Smooth muscle cell (in vitro differentiated cells): ENCODE results near the gene FYCO1. TPM values are rescaled to one million over a fixed set of nuclear protein-coding genes. Genes with fewer than 3 reads are reported as not detected.

Experiments
- DNase-seq: peaks from one replicate; lab custom pipeline; 2025; ENCODE audit not compliant: unreplicated experiment; lab: John Stamatoyannopoulos, UW
- H2AFZ ChIP-seq: fragments of 200-600 bp; sonication (generic); 2 replicates; pipeline ENCODE4 v1.6.0; 2016; ENCODE audit warnings: antibody characterized with exemption, low read depth, mild to moderate bottlenecking
- H3F3A ChIP-seq: fragments of 200-600 bp; sonication (generic); 2 replicates; pipeline ENCODE4 v1.6.0; 2017; ENCODE audit warnings: antibody characterized with exemption, low read depth
- H3K27ac ChIP-seq: fragments of 200-600 bp; sonication (generic); 2 replicates; pipeline ENCODE4 v1.5.1; 2016; ENCODE audit warnings: low read depth, mild to moderate bottlenecking
- H3K27me3 ChIP-seq: fragments of 200-600 bp; sonication (generic); 2 replicates; pipeline ENCODE4 v1.6.1; 2016; ENCODE audit warnings: low read depth, mild to moderate bottlenecking
- H3K36me3 ChIP-seq: fragments of 200-600 bp; sonication (generic); 2 replicates; pipeline ENCODE4 v1.5.1; 2016; ENCODE audit warnings: low read depth
- H3K4me1 ChIP-seq: fragments of 200-600 bp; sonication (generic); 2 replicates; pipeline ENCODE4 v1.5.1; 2016; ENCODE audit warnings: low read depth
- H3K4me2 ChIP-seq: fragments of 200-600 bp; sonication (generic); 2 replicates; pipeline ENCODE4 v1.6.0; 2016; ENCODE audit warnings: mild to moderate bottlenecking
- H3K4me3 ChIP-seq: fragments of 200-600 bp; sonication (generic); 2 replicates; pipeline ENCODE4 v1.5.1; 2016; ENCODE audit warnings: mild to moderate bottlenecking
- H3K79me2 ChIP-seq: fragments of 200-600 bp; sonication (generic); 2 replicates; pipeline ENCODE4 v1.6.0; 2016; ENCODE audit warnings: low read depth, mild to moderate bottlenecking
- H3K9ac ChIP-seq: fragments of 200-600 bp; sonication (generic); 2 replicates; pipeline ENCODE4 v1.6.0; 2016; ENCODE audit warnings: low read depth
- H3K9me3 ChIP-seq: fragments of 200-600 bp; sonication (generic); replicated peaks from 2 replicates; pipeline ENCODE4 v1.5.1; 2016; ENCODE audit warnings: low read depth
- H4K20me1 ChIP-seq: fragments of 200-600 bp; sonication (generic); 2 replicates; pipeline ENCODE4 v1.6.0; 2016; ENCODE audit warnings: low read depth
- WGBS: methylation state at CpG from one replicate; pipeline ENCODE4 v1.1.7; 2016; ENCODE audit warnings: low lambda C conversion rate; 5-methylcytosine and 5-hydroxymethylcytosine counted together
- polyA plus RNA-seq: library from polyadenylated mRNA; unstranded; fragments of >200 nt; fragmentation: Nextera tagmentation; extraction: Ambion mirVana; gene quantifications from 2 replicates; pipeline ENCODE4 v1.2.1, GENCODE V29; 2016
- total RNA-seq: library from RNA; depleted of rRNA; stranded (reverse); fragments of >200 nt; gene quantifications from 2 replicates; pipeline ENCODE4 v1.2.3, GENCODE V29; 2014
- TF ChIP-seq, protein P1 (sequence below): fragments of 200-600 bp; sonication (generic); IDR thresholded peaks from 2 replicates; pipeline ENCODE4 v1.5.1; 2017; ENCODE audit warnings: borderline replicate concordance, mild to moderate bottlenecking, antibody characterized with exemption; ENCODE audit not compliant: insufficient read depth, poor library complexity, severe bottlenecking

The FYCO1 gene
- total and polyA plus RNA-seq, 2 experiments from 2014 or later: 7.4 to 20.9 TPM

- Histone ChIP-seq H3K9ac (no peak overlapping the region), H3K4me2 (peak overlapping the region; percentile 36), H3K79me2 (peaks cover 6% of the 10 kb centered on the region), H2AFZ (no peak overlapping the region), H3K4me3 (no peak overlapping the region), H3K36me3 (no peaks in the 10 kb centered on the region), H3K9me3 (no peaks in the 10 kb centered on the region), H3K27ac (peak overlapping the region; percentile 1), H3K27me3 (no peaks in the 10 kb centered on the region), H4K20me1 (no peaks in the 10 kb centered on the region), H3F3A (peaks cover under 1% of the 10 kb centered on the region), H3K4me1 (peaks cover 22% of the 10 kb centered on the region)
- TF ChIP-seq, protein P1, sequence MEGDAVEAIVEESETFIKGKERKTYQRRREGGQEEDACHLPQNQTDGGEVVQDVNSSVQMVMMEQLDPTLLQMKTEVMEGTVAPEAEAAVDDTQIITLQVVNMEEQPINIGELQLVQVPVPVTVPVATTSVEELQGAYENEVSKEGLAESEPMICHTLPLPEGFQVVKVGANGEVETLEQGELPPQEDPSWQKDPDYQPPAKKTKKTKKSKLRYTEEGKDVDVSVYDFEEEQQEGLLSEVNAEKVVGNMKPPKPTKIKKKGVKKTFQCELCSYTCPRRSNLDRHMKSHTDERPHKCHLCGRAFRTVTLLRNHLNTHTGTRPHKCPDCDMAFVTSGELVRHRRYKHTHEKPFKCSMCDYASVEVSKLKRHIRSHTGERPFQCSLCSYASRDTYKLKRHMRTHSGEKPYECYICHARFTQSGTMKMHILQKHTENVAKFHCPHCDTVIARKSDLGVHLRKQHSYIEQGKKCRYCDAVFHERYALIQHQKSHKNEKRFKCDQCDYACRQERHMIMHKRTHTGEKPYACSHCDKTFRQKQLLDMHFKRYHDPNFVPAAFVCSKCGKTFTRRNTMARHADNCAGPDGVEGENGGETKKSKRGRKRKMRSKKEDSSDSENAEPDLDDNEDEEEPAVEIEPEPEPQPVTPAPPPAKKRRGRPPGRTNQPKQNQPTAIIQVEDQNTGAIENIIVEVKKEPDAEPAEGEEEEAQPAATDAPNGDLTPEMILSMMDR: no peak
- WGBS: 48% methylated on average over 2 of the region's 2 CpGs
- DNase-seq: no peak
Measured at GRCh38 chr3:45992821-45993221, 2.8 kb downstream of the FYCO1 start.

GRCh38 chr3:45992133-45992729 lies 3.4 kb downstream of the FYCO1 start:
- Histone ChIP-seq H3K9me3 (no peaks in the 10 kb centered on the region), H3K4me3 (no peak overlapping the region), H3F3A (peaks cover 5% of the 10 kb centered on the region), H3K36me3 (no peaks in the 10 kb centered on the region), H3K27ac (peak overlapping the region; percentile 1), H4K20me1 (no peaks in the 10 kb centered on the region), H3K79me2 (peaks cover 6% of the 10 kb centered on the region), H3K4me1 (peaks cover 25% of the 10 kb centered on the region), H3K9ac (no peak overlapping the region), H2AFZ (no peak overlapping the region), H3K27me3 (no peaks in the 10 kb centered on the region), H3K4me2 (peak overlapping the region; percentile 36)
- TF ChIP-seq, protein P1: no peak
- 95% methylated on average over 2 of the region's 2 CpGs for WGBS
- no peak for DNase-seq

DNA sequence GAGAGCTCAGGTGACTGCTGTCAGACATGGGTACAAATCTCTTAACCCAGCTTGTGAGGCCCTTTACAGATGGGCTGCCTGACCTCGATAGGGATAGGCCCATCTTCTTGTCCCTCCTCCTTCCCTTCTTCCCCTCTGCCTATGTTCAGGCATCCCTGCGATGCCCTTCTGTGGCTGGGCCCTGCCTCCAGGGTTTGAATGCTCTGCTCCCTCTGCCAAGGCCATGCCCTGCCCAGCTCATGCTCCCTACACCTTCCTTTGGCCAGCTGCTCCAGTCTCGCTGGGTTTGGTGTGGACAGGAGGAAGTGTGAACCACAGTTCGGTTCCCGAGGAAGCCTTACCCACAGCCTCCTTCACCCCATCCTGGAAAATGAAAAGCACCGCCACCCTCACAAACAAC lies 4.3 kb downstream of the FYCO1 start:
- Histone ChIP-seq H3K27me3 (no peaks in the 10 kb centered on the region), H3K4me3 (no peak overlapping the region), H3K4me1 (peaks cover 25% of the 10 kb centered on the region), H3K9ac (no peak overlapping the region), H3K4me2 (no peak overlapping the region), H3K36me3 (no peaks in the 10 kb centered on the region), H3K79me2 (peaks cover 6% of the 10 kb centered on the region), H3K27ac (no peak overlapping the region), H3K9me3 (no peaks in the 10 kb centered on the region), H3F3A (peaks cover 5% of the 10 kb centered on the region), H2AFZ (no peak overlapping the region), H4K20me1 (no peaks in the 10 kb centered on the region)
- DNase-seq: no peak
- WGBS: 96% methylated on average over 6 of the region's 6 CpGs
- TF ChIP-seq, protein P1: no peak

DNA sequence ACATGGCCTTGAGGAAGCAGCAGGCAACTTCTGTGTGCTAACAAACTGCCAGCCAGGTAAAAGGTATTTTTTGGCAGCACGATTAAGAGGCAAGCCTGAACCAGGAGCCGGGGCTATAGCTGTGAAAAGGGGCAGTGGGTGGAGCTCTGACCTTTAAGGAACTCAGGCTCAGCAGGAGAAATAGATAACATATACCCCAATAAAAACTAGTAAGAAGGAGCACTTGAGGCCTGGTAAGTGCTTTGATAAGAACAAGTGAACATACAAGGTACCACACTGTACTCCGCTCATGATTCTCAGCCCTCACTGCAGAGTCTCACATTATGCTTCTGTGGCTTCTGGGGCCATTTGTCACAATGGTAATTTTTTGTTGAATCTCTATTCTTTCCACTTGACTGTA lies 5.4 kb downstream of the FYCO1 start:
- Histone ChIP-seq H3K4me1 (peaks cover 25% of the 10 kb centered on the region), H3K79me2 (peaks cover 3% of the 10 kb centered on the region), H3K27ac (no peak overlapping the region), H4K20me1 (no peaks in the 10 kb centered on the region), H3K9me3 (no peaks in the 10 kb centered on the region), H3K36me3 (no peaks in the 10 kb centered on the region), H3F3A (peaks cover 15% of the 10 kb centered on the region), H3K4me2 (no peak overlapping the region), H2AFZ (no peak overlapping the region), H3K27me3 (no peaks in the 10 kb centered on the region), H3K4me3 (no peak overlapping the region), H3K9ac (no peak overlapping the region)
- 78% methylated on average over 3 of the region's 3 CpGs for WGBS
- DNase-seq: no peak
- TF ChIP-seq, protein P1: no peak
